Ascending aorta (tissue), 2 donors: ENCODE results near the gene CLSTN2. TPM values are rescaled to one million over a fixed set of nuclear protein-coding genes. Genes with fewer than 3 reads are reported as not detected.

ENCODE experiments used
- DNase-seq, 2 donors: peaks; one replicate each; pipeline ENCODE4 v3.0.0-alpha.2; 2019; ENCODE audit warnings: low spot score in 2 of 2
- H3K27ac ChIP-seq, 2 donors: fragments of 200-600 bp; sonication (generic); one replicate each; pipeline ENCODE4 v1.5.1; 2016 to 2017; ENCODE audit warnings: mild to moderate bottlenecking in 1 of 2
- H3K27me3 ChIP-seq: fragments of 200-600 bp; sonication (generic); one replicate; pipeline ENCODE4 v1.5.1; 2017
- H3K36me3 ChIP-seq, 2 donors: fragments of 200-600 bp; sonication (generic); one replicate each; pipeline ENCODE4 v1.5.1; 2016
- H3K4me1 ChIP-seq, 2 donors: fragments of 200-600 bp; sonication (generic); one replicate each; pipeline ENCODE4 v1.5.1; 2016 to 2017; ENCODE audit warnings: mild to moderate bottlenecking in 1 of 2
- H3K4me3 ChIP-seq, 2 donors: fragments of 200-600 bp; sonication (generic); one replicate each; pipeline ENCODE4 v1.5.1; 2016 to 2017; ENCODE audit warnings: mild to moderate bottlenecking in 1 of 2
- H3K9me3 ChIP-seq, 2 donors: fragments of 200-600 bp; sonication (generic); one replicate each; pipeline ENCODE4 v1.5.1; 2016
- CTCF ChIP-seq, 3 experiments: fragments of 200-600 bp in 2 of 3; fragments of 450-650 bp in 1 of 3; sonication (generic) in 2 of 3; IDR thresholded peaks; one replicate each; pipeline ENCODE4 v1.5.1; 2016 to 2019; ENCODE audit warnings: antibody characterized with exemption in 3 of 3, mild to moderate bottlenecking in 1 of 3, moderate library complexity in 1 of 3
- intact Hi-C: fragments of 100-400 bp; cut with DNase I; formaldehyde crosslinking; loops from one replicate; pipeline ENCODE4 v1.15.1; 2023
- total RNA-seq: library from RNA; depleted of rRNA; stranded (reverse); fragments of >200 nt; gene quantifications from one replicate; pipeline ENCODE4 v1.1.0, GENCODE V29; 2016

CLSTN2 gene
- total RNA-seq, 1 donor from 2014 or later: 65.8 TPM

GRCh38 chr3:140387244-140387643, 452.3 kb downstream of the CLSTN2 start:
- no peak overlapping the region for H3K27ac ChIP-seq
- H3K9me3 ChIP-seq: no peaks in the 10 kb centered on the region
- TF ChIP-seq CTCF (IDR thresholded peaks at IDR 0.05): no peak
- no peaks in the 10 kb centered on the region for H3K36me3 ChIP-seq
- no peak overlapping the region for H3K4me3 ChIP-seq
- no peak for DNase-seq
- intact Hi-C loops: no loop called here
- no peaks in the 10 kb centered on the region for H3K4me1 ChIP-seq
- no peaks in the 10 kb centered on the region for H3K27me3 ChIP-seq

GRCh38 chr3:140388202-140388922, 453.4 kb downstream of the CLSTN2 start:
- intact Hi-C loops: no loop called here
- Histone ChIP-seq H3K9me3 (no peaks in the 10 kb centered on the region), H3K36me3 (no peaks in the 10 kb centered on the region), H3K4me1 (no peaks in the 10 kb centered on the region), H3K27me3 (no peaks in the 10 kb centered on the region), H3K27ac (no peak overlapping the region), H3K4me3 (no peak overlapping the region)
- no peak for DNase-seq
- no peak for TF ChIP-seq CTCF (IDR thresholded peaks at IDR 0.05)

GRCh38 chr3:140391061-140391460, 456.1 kb downstream of the CLSTN2 start:
- no peak for DNase-seq
- H3K27ac ChIP-seq: no peak overlapping the region
- no peak for TF ChIP-seq CTCF (IDR thresholded peaks at IDR 0.05)
- intact Hi-C loops: no loop called here
- no peaks in the 10 kb centered on the region for H3K4me1 ChIP-seq
- H3K27me3 ChIP-seq: no peaks in the 10 kb centered on the region
- no peaks in the 10 kb centered on the region for H3K36me3 ChIP-seq
- H3K4me3 ChIP-seq: no peak overlapping the region
- H3K9me3 ChIP-seq: no peaks in the 10 kb centered on the region

GRCh38 chr3:140394488-140395133, 459.6 kb downstream of the CLSTN2 start:
- no peak for TF ChIP-seq CTCF (IDR thresholded peaks at IDR 0.05)
- no peaks in the 10 kb centered on the region for H3K4me1 ChIP-seq
- intact Hi-C loops: no loop called here
- H3K27ac ChIP-seq: no peak overlapping the region
- no peaks in the 10 kb centered on the region for H3K27me3 ChIP-seq
- H3K4me3 ChIP-seq: no peak overlapping the region
- H3K9me3 ChIP-seq: no peaks in the 10 kb centered on the region
- H3K36me3 ChIP-seq: no peaks in the 10 kb centered on the region
- no peak for DNase-seq

- no peak for TF ChIP-seq CTCF (IDR thresholded peaks at IDR 0.05)
- Histone ChIP-seq H3K4me3 (no peak overlapping the region), H3K36me3 (no peaks in the 10 kb centered on the region), H3K4me1 (no peaks in the 10 kb centered on the region), H3K9me3 (no peaks in the 10 kb centered on the region), H3K27ac (no peak overlapping the region), H3K27me3 (no peaks in the 10 kb centered on the region)
- intact Hi-C loops: no loop called here
- no peak for DNase-seq
Observed at GRCh38 chr3:140395134-140396075, 460.4 kb downstream of the CLSTN2 start.
